Testis (tissue), 2 donors: ENCODE measurements around the gene CSMD2.

Experiments
- POLR2A ChIP-seq: fragments of 450-650 bp; IDR thresholded peaks from one replicate; pipeline ENCODE4 v1.6.1; 2017; ENCODE audit warnings: antibody characterized with exemption, mild to moderate bottlenecking, moderate library complexity
- TF ChIP-seq, protein P1 (sequence below), 3 experiments: fragments of 450-650 bp in 2 of 3; fragments of 200-600 bp in 1 of 3; sonication (generic) in 1 of 3; IDR thresholded peaks; one replicate each; pipeline ENCODE4 v1.5.1; 2016 to 2019; ENCODE audit warnings: antibody characterized with exemption in 3 of 3, mild to moderate bottlenecking in 2 of 3, moderate library complexity in 1 of 3

DNA sequence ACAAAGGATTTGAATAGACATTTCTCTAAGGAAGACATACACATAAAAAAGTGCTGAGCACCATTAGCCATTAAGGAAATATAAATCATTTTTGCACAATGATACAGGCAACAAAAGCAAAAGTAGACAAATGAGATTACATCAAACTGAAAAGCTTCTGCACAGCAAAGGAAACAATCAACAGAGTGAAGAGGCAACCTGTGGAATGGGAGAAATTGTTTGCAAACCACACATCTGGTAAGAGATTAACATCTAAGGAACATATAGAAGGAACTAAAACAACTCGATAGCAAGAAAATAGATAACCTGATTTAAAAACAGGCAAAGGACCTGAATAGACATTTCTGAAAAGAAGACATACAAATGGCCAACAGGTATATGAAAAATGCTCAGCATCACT lies 635.1 kb downstream of the CSMD2 start:
- TF ChIP-seq, protein P1, sequence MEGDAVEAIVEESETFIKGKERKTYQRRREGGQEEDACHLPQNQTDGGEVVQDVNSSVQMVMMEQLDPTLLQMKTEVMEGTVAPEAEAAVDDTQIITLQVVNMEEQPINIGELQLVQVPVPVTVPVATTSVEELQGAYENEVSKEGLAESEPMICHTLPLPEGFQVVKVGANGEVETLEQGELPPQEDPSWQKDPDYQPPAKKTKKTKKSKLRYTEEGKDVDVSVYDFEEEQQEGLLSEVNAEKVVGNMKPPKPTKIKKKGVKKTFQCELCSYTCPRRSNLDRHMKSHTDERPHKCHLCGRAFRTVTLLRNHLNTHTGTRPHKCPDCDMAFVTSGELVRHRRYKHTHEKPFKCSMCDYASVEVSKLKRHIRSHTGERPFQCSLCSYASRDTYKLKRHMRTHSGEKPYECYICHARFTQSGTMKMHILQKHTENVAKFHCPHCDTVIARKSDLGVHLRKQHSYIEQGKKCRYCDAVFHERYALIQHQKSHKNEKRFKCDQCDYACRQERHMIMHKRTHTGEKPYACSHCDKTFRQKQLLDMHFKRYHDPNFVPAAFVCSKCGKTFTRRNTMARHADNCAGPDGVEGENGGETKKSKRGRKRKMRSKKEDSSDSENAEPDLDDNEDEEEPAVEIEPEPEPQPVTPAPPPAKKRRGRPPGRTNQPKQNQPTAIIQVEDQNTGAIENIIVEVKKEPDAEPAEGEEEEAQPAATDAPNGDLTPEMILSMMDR (IDR thresholded peaks at IDR 0.05): no peak
- no peak for TF ChIP-seq POLR2A
